Measurements from ENCODE around the gene PPP1R9B.

PPP1R9B gene

DNA sequence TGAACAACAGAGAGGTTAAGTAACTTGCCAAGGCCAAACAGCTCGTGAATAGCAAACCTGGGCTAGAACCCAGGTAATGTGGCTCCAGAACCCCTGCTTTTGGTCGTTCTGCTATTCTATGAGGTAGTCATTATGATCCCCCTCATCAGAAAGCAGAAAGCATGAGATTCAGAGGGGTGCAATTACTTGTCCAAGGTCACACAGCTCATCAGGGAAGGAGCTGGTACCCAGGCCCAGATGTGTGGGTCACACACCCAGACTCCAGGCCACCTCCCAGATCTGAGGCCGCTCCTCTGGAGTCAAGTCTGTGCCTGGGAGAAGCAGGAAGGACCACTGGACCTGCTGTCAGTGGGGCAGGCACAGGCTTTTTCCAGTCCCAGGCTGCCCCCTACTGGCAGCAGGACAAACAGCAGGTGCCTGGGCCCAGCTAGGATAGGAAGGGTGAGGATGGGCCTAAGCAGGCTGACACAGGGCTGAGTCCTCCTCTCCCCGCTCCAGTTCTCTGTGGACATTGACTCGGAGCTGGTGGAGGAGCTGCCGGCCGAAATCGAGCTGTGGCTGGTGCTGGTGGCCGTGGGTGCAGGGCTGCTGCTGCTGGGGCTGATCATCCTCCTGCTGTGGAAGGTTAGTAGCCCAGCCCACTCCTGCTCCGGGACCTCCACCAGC lies 63.1 kb downstream of the PPP1R9B start:
- no peaks in the 10 kb centered on the region for H3K27me3 ChIP-seq
- H3K4me1 ChIP-seq: no peaks in the 10 kb centered on the region
- H3K9me3 ChIP-seq: no peaks in the 10 kb centered on the region
- TF ChIP-seq Cebpa-rat (IDR thresholded peaks at IDR 0.05): no peak
- no peak overlapping the region for H3K4me2 ChIP-seq
- H3K27ac ChIP-seq: no peak overlapping the region
- H3K9ac ChIP-seq: no peak overlapping the region
- H4K20me1 ChIP-seq: no peaks in the 10 kb centered on the region
- H3K36me3 ChIP-seq: no peaks in the 10 kb centered on the region
- no peak overlapping the region for H3K4me3 ChIP-seq
